Natural killer cell treated with Interleukin-12 subunit alpha and Interleukin-12 subunit beta and Interleukin-15 and Interleukin-18, amount 100 ng/mL, for 72 hours (primary cell): ENCODE measurements around the gene PROSER1. TPM values are rescaled to one million over a fixed set of nuclear protein-coding genes. Genes with fewer than 3 reads are reported as not detected.

Experiments
- ATAC-seq, 2 donors: fragments of 150-1000 bp; cut with Tn5 transposase in 1 of 2; sonication (Bioruptor Pico), chemical (Tn5 transposase) in 1 of 2; 2 replicates each; pipeline ENCODE4 v1.10.0; 2021
- DNase-seq: peaks from one replicate; pipeline ENCODE4 v3.0.0; 2022; ENCODE audit warnings: low spot score
- H3K27ac Mint-ChIP-seq, 2 donors: 1 replicate in 1 of 2; 2 replicates in 1 of 2; pipeline ENCODE4 v1.8.0; 2022; ENCODE audit warnings: mixed read lengths in 2 of 2, mild to moderate bottlenecking in 1 of 2, moderate library complexity in 1 of 2
- H3K27me3 Mint-ChIP-seq, 2 donors: 1 replicate in 1 of 2; 2 replicates in 1 of 2; pipeline ENCODE4 v1.8.0; 2022; ENCODE audit warnings: mixed read lengths in 2 of 2
- H3K36me3 Mint-ChIP-seq: one replicate; pipeline ENCODE4 v1.8.0; 2022; ENCODE audit warnings: mixed read lengths
- H3K4me1 Mint-ChIP-seq, 2 donors: 1 replicate in 1 of 2; 2 replicates in 1 of 2; pipeline ENCODE4 v1.8.0; 2022; ENCODE audit warnings: low read depth in 2 of 2, mixed read lengths in 2 of 2, mild to moderate bottlenecking in 1 of 2
- H3K4me3 Mint-ChIP-seq: one replicate; pipeline ENCODE4 v1.8.0; 2022; ENCODE audit warnings: mixed read lengths
- H3K9me3 Mint-ChIP-seq: 2 replicates; pipeline ENCODE4 v1.8.0; 2022; ENCODE audit warnings: mixed read lengths
- total RNA-seq, 2 donors: library from RNA; stranded (reverse); gene quantifications; one replicate each; pipeline ENCODE4 v1.2.3, GENCODE V29; 2022

The PROSER1 gene
- total RNA-seq, 2 donors from 2014 or later = 66.0 TPM

DNA sequence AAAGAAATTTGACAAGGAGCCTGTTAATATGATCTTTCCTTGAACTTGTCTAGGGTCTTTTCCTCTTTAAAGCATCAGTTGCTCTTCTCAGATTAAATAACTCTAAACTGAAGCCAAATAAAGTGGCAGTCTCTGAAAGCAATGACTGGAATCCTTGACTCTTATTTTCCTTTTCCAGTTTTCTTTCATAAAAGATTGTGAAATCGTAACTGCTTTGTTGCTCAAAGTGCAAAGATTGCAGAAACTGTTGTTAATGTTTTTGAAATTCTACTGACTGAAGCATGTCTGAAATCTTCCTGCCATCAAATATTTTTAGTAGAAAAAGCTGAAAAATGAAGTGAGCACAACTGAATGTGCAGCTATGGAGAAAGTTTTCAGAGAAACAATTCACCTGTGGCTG is 2.3 kb upstream of the PROSER1 start:
- DNase-seq (no peak), ATAC-seq (no peak)
- H3K9me3 Mint-ChIP-seq = no peaks in the 10 kb centered on the region
- H3K4me3 Mint-ChIP-seq = no peak overlapping the region
- H3K4me1 Mint-ChIP-seq = peaks cover 28 to 31% of the 10 kb centered on the region in 2 donors
- H3K27me3 Mint-ChIP-seq = no peaks in the 10 kb centered on the region
- H3K27ac Mint-ChIP-seq = peak overlapping the region; percentile 92 to 99
- H3K36me3 Mint-ChIP-seq = peaks cover 9% of the 10 kb centered on the region

DNA sequence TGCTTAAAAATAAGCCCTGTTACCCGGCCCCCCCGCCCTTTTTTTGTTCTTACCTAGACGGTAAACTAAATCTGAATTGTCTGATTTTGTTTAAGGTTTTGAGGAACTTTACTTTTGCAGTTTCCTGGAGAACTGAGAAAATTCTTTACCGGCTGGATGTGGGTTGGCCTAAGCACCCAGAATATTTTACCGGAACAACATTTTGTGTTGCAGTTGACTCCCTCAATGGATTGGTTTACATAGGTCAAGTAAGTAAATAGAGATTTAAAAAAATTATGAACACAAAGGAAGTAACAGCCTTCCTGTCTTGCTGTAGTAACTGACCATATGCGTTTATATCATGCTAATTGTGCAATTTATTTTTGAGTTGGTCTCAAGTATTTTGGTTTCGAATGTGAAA is 1.2 kb upstream of the PROSER1 start:
- H3K9me3 Mint-ChIP-seq = no peaks in the 10 kb centered on the region
- H3K36me3 Mint-ChIP-seq = peaks cover 9% of the 10 kb centered on the region
- peak overlapping the region; percentile 90 for H3K4me3 Mint-ChIP-seq
- ATAC-seq (no peak), DNase-seq (no peak)
- no peaks in the 10 kb centered on the region for H3K27me3 Mint-ChIP-seq
- H3K27ac Mint-ChIP-seq = peak overlapping the region; percentile 92 to 99
- H3K4me1 Mint-ChIP-seq = peaks cover 30 to 42% of the 10 kb centered on the region in 2 donors

DNA sequence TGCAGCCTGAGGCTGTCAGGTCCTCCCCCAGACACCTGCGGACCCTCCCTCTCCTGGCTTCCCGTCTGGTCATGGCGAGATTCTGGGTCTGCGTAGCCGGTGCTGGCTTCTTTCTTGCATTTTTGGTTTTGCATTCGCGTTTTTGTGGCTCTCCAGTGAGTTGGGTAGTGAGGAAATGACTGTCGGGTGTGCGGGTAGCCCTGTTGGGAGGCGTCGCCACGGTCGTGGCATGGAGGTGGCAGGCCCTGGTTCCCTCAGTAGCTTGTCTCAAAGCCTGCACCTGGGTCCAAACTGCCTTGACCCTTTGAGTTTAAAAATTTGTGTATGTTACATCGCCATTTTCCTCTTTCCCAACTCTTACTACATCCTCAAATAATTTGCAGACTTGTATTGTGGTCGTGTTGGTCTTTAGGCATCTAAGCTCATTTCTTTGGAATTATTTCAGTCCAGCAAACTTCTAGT is 711 bp upstream of the PROSER1 start:
- Mint-ChIP-seq H3K4me1 (peaks cover 30 to 45% of the 10 kb centered on the region in 2 donors), H3K27me3 (no peaks in the 10 kb centered on the region), H3K9me3 (no peaks in the 10 kb centered on the region), H3K36me3 (peaks cover 9% of the 10 kb centered on the region), H3K4me3 (peak overlapping the region; percentile 90), H3K27ac (peak overlapping the region; percentile 92 to 99)
- peak; percentile 69 for DNase-seq
- ATAC-seq = peak; percentile 77 to 81

DNA sequence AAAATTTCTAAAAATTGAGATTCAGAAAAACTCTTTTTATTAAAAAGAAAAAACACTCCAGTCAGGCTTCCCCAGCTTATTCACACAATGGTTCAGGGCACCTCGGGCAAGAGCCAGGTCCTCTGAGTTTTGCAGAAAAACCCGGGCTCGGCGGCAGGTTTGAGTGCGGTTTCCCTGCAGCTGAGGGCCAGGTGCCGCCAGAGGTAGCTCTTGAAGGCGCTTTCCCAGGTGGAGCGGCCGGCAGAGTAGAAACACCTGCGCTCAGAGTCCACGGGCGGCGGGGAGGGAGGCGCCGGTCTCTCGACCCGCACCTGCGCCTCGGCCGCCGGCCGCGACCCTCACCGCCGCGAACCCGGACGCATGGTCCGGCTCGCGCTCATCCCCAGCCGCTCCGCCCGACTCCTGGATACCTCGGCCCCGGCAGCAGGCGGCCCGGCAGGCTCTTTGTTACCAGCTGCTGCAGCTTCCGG is 444 bp downstream of the PROSER1 start:
- no peaks in the 10 kb centered on the region for H3K27me3 Mint-ChIP-seq
- DNase-seq (no peak), ATAC-seq (no peak)
- no peaks in the 10 kb centered on the region for H3K9me3 Mint-ChIP-seq
- peaks cover 30 to 45% of the 10 kb centered on the region in 2 donors for H3K4me1 Mint-ChIP-seq
- peaks cover 9% of the 10 kb centered on the region for H3K36me3 Mint-ChIP-seq
- peak overlapping the region; percentile 90 for H3K4me3 Mint-ChIP-seq
- H3K27ac Mint-ChIP-seq = peak overlapping the region; percentile 92 to 99

DNA sequence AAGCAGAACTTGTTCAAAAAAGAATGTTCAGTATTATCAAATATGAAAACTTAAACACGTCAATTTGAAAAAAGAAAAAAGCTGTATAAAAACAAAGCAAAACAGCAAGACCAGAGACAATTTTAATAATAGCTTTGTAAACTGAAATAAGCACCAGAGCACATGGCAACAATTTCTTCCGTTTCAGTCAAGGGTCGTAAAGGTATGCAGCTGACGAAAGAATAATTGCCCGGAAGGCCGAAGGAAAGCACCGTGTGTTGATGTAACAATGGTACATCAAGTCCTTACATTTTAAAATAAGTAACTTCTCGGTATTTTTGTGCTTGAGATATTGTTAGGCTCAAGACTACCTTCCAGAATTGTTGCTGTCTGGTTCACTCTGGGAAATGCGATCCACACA is 1.7 kb downstream of the PROSER1 start:
- DNase-seq = no peak
- Mint-ChIP-seq H3K27me3 (no peaks in the 10 kb centered on the region), H3K4me3 (peak overlapping the region; percentile 90), H3K27ac (peak overlapping the region; percentile 92 to 94), H3K4me1 (peaks cover 37 to 54% of the 10 kb centered on the region in 2 donors), H3K36me3 (peaks cover 9% of the 10 kb centered on the region), H3K9me3 (no peaks in the 10 kb centered on the region)
- no peak for ATAC-seq

DNA sequence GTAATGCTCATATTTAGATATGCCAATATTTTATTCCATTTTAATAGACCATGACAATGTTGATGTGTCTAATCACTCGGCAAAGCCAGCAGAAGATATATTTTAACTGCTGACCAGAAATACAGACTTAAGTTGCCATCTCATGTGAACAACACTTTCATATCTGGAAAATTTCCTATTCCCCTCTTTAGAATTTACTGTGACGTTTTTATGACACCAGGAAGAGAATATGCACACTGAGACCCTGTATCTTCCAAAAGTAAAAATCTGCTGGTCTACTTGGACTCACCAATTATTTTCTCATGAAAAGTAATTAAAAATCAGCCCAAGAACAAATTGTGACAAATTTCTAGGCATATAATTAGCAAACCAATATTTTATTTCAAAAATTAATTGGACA is 2.1 kb downstream of the PROSER1 start:
- ATAC-seq (no peak), DNase-seq (no peak)
- Mint-ChIP-seq H3K4me1 (peaks cover 35 to 51% of the 10 kb centered on the region in 2 donors), H3K9me3 (no peaks in the 10 kb centered on the region), H3K36me3 (peaks cover 9% of the 10 kb centered on the region), H3K27ac (peak overlapping the region; percentile 92 to 94), H3K27me3 (no peaks in the 10 kb centered on the region), H3K4me3 (peak overlapping the region; percentile 90)

DNA sequence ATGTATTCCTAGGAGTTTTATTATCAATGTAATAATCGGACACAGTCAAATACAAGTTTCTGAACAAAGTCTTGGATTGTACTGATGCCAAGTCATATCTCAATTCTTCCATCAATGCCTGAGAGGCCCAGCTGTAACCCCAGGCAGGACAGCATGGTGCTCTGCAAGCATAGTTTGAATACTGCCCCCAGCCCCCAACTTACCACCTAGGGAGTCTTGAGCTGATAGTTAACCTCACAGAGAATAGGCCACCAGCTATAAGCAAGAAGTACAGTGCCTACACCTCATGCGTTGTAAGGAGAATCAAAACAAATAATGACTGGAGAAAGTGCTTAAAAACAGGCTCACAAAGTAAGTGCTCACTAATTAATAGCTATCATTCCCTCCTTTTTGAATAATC is 2.7 kb downstream of the PROSER1 start:
- peak overlapping the region; percentile 92 to 94 for H3K27ac Mint-ChIP-seq
- peaks cover 34 to 49% of the 10 kb centered on the region in 2 donors for H3K4me1 Mint-ChIP-seq
- H3K4me3 Mint-ChIP-seq = peak overlapping the region; percentile 90

DNA sequence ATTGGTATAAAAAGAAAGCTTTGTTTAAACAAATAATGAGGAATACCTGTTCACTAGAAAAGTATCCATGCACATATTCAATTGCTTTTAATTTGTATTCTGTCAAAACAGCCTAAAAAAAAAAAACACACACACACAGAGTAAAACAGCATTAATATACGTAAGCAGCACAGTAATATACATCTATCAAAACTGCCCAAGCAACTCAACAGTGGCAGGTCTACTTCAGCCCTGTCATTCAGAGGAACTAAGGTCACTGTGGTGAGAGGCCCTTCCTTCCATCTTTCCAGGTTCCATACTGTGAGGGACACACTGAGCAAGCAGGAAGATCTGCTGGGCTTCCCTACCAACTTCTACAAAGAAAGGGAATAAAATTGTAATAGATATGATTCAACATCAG is 3.8 kb downstream of the PROSER1 start:
- Mint-ChIP-seq H3K9me3 (no peaks in the 10 kb centered on the region), H3K4me1 (peaks cover 30 to 49% of the 10 kb centered on the region in 2 donors), H3K27ac (no peak overlapping the region), H3K27me3 (no peaks in the 10 kb centered on the region), H3K36me3 (peaks cover 9% of the 10 kb centered on the region), H3K4me3 (peak overlapping the region; percentile 39)
- DNase-seq (no peak), ATAC-seq (no peak)

More for the DNA sequence above, 2.7 kb downstream of the PROSER1 start:
- ATAC-seq (no peak), DNase-seq (no peak)
- no peaks in the 10 kb centered on the region for H3K9me3 Mint-ChIP-seq
- H3K27me3 Mint-ChIP-seq = no peaks in the 10 kb centered on the region
- H3K36me3 Mint-ChIP-seq = peaks cover 9% of the 10 kb centered on the region

DNA sequence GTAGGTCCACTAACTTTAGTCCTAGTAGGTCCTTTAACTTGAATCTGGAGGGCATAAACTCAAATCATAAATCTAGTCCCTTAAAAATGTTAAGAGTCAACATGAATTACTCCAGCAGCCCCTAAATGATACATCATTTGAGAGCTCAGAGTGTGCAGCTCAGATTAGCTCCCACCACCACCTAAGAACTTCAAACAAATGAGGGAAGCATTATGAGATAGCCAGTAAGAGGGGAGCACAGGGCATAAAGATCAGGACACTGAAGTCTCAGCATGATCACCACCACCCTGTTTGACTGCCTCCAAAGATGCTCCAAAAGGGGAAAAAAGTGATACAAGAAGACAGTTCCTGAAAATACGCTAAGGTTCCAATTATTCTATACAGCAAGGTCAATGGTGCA is 5.7 kb downstream of the PROSER1 start:
- H3K36me3 Mint-ChIP-seq = peaks cover 15% of the 10 kb centered on the region
- peaks cover 25 to 43% of the 10 kb centered on the region in 2 donors for H3K4me1 Mint-ChIP-seq
- ATAC-seq (no peak), DNase-seq (no peak)
- H3K27me3 Mint-ChIP-seq = no peaks in the 10 kb centered on the region
- H3K9me3 Mint-ChIP-seq = no peaks in the 10 kb centered on the region
- no peak overlapping the region for H3K4me3 Mint-ChIP-seq
- H3K27ac Mint-ChIP-seq = no peak overlapping the region

DNA sequence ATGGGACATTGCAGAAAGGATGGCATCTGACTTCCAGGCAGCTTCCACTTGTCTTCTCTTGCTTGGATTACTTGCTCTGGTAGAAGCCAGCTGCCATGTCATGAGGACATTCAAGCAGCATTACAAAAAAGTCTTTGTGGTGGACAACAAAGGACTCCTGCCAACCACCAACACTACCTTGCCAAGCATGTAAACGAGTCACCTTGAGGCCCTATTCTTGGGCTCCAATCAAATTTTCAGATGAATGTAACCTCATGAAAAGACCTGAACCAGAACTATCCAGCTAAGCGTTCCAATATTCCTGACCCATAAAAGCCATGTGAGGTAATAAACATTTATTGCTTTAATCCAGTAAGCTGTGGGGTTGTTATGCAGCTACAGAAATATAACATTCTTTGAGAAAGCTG is 12.5 kb downstream of the PROSER1 start:
- DNase-seq (no peak), ATAC-seq (no peak)
- peaks cover 0 to 12% of the 10 kb centered on the region in 2 donors for H3K4me1 Mint-ChIP-seq
- no peak overlapping the region for H3K27ac Mint-ChIP-seq
- peaks cover 17% of the 10 kb centered on the region for H3K36me3 Mint-ChIP-seq
- H3K9me3 Mint-ChIP-seq = no peaks in the 10 kb centered on the region
- H3K27me3 Mint-ChIP-seq = no peaks in the 10 kb centered on the region
- H3K4me3 Mint-ChIP-seq = no peak overlapping the region

DNA sequence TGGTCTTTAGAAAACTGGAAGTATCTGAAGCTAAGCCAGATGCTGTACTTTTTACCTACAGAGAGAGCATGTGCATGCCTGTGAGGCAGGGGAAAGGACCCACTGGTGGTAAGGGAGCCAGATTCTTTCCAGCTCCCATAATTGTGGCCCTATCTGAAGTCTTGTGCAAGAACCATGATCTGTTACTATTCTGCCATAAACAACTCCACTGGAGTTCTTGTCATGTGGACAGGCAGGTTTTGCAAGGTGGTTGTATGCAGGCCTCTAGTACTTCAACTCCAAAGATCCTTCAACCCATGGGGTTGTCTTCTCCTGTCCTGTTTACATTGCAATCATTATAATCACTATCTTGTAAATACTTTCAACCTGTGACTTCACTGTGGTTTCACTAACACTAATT is 14.1 kb downstream of the PROSER1 start:
- ATAC-seq = no peak
- no peak overlapping the region for H3K27ac Mint-ChIP-seq
- H3K27me3 Mint-ChIP-seq = no peaks in the 10 kb centered on the region
- no peak overlapping the region for H3K4me3 Mint-ChIP-seq
- no peaks in the 10 kb centered on the region for H3K9me3 Mint-ChIP-seq
- no peak for DNase-seq
- H3K36me3 Mint-ChIP-seq = peaks cover 19% of the 10 kb centered on the region
- peaks cover 3 to 12% of the 10 kb centered on the region in 2 donors for H3K4me1 Mint-ChIP-seq

DNA sequence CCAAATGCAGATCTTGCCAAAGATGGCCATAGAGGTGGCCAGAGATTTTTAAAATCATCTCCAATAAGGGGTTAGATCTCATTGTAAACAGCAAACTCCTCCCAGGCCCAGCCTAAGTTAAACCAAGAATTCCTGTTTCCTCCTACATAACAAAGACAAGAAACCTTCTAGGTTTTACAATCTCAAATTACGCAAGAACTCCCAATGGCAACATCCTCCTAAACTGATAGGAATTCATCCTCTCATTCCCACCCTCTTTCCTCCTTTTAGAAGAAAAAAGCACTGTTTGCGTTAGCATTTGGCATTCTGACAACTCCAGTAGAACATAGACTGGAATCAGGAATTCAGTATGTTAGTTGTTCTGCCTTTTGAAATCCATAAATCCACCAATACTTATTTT is 14.6 kb downstream of the PROSER1 start:
- H3K4me3 Mint-ChIP-seq = no peak overlapping the region
- ATAC-seq = no peak
- H3K27ac Mint-ChIP-seq = no peak overlapping the region
- H3K36me3 Mint-ChIP-seq = peaks cover 24% of the 10 kb centered on the region
- no peak for DNase-seq
- H3K9me3 Mint-ChIP-seq = no peaks in the 10 kb centered on the region
- peaks cover 8 to 16% of the 10 kb centered on the region in 2 donors for H3K4me1 Mint-ChIP-seq
- H3K27me3 Mint-ChIP-seq = no peaks in the 10 kb centered on the region

DNA sequence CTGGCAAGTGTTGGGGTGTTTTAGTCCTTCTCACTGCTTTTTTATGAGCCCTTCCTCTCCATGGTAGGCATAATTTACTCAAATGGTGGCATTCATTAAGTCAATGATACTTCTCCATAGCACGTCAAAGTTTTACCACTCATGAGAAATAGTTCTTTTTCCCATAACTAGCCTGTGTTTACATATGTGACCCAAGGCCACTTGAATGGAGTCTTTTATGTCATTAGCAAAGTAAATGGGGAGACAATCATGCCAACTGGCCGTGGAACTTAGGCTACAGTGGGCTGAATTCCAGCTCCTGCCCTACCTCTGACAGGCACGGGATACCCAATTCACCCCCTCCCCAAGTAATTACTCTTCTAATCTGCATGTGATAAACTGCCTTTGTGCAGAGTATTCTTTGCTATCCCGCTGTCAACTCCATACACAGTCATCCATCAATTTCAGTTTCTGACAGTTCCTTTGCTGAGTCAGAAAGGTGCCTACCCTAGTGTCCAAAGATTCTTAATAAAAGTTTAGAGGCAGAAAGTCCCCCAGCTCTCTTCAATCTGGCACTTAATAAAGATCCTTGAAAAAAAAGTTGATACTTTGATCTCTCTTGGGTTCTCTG is 16.9 kb downstream of the PROSER1 start:
- Mint-ChIP-seq H3K27me3 (no peaks in the 10 kb centered on the region), H3K4me3 (no peak overlapping the region), H3K9me3 (no peaks in the 10 kb centered on the region), H3K4me1 (peaks cover 23 to 26% of the 10 kb centered on the region in 2 donors), H3K36me3 (peaks cover 23% of the 10 kb centered on the region), H3K27ac (no peak overlapping the region)
- ATAC-seq (no peak), DNase-seq (no peak)

DNA sequence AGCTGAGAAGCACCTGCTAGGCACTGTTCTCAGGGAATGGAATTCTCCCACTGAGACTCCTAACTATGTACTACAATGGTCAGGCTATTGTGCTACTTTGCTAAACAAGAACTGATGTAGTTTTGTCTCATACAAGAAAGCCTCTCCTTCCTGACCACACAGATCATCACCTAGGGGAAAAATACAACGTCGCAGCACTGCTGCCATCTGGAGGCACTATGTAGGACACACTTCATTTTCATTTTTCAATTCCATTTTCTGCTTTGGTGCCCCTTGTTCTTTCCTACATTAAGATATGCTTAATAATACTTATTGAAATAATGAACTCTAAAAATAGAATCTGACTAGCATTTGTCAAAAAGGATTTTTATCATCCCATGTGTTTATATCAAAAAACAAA is 21.1 kb downstream of the PROSER1 start:
- H3K9me3 Mint-ChIP-seq = no peaks in the 10 kb centered on the region
- peaks cover 23 to 31% of the 10 kb centered on the region in 2 donors for H3K4me1 Mint-ChIP-seq
- no peaks in the 10 kb centered on the region for H3K27me3 Mint-ChIP-seq
- ATAC-seq = peak; percentile 71 to 77
- H3K36me3 Mint-ChIP-seq = peaks cover 46% of the 10 kb centered on the region
- peak overlapping the region; percentile 57 to 70 for H3K27ac Mint-ChIP-seq
- DNase-seq = no peak
- peak overlapping the region; percentile 82 for H3K4me3 Mint-ChIP-seq
